Brain microvascular endothelial cell (primary cell): ENCODE measurements around the gene IL19.

ENCODE experiments used
- DNase-seq: peaks from one replicate; pipeline ENCODE4 v3.0.0-alpha.2; 2020
- H3K27ac ChIP-seq: fragments of 250-450 bp; sonication (Bioruptor Pico); 2 replicates; pipeline ENCODE4 v1.5.1; 2020; ENCODE audit warnings: mild to moderate bottlenecking, moderate library complexity
- H3K27me3 ChIP-seq: fragments of 250-450 bp; sonication (Bioruptor Pico); replicated peaks from 2 replicates; pipeline ENCODE4 v1.5.1; 2020; ENCODE audit warnings: mild to moderate bottlenecking
- H3K36me3 ChIP-seq: fragments of 250-450 bp; sonication (Bioruptor Pico); replicated peaks from 2 replicates; pipeline ENCODE4 v1.5.1; 2020; ENCODE audit warnings: mild to moderate bottlenecking
- H3K4me3 ChIP-seq: 2 replicates; pipeline ENCODE4 v1.5.1; 2011; ENCODE audit warnings: low read depth, mild to moderate bottlenecking, control low read depth, low read length, moderate library complexity
- CTCF ChIP-seq: IDR thresholded peaks from 2 replicates; pipeline ENCODE4 v1.5.1; 2011; ENCODE audit warnings: low read depth, mild to moderate bottlenecking, moderate library complexity, low read length, control low read depth, inconsistent platforms; ENCODE audit errors: missing control alignments
- in situ Hi-C: cut with HindIII; loops from 2 replicates; pipeline ENCODE4 v1.10.0; 2017; ENCODE audit warnings: low sequenced_read_pairs, low pct_ligation_motif_present

The IL19 gene

DNA sequence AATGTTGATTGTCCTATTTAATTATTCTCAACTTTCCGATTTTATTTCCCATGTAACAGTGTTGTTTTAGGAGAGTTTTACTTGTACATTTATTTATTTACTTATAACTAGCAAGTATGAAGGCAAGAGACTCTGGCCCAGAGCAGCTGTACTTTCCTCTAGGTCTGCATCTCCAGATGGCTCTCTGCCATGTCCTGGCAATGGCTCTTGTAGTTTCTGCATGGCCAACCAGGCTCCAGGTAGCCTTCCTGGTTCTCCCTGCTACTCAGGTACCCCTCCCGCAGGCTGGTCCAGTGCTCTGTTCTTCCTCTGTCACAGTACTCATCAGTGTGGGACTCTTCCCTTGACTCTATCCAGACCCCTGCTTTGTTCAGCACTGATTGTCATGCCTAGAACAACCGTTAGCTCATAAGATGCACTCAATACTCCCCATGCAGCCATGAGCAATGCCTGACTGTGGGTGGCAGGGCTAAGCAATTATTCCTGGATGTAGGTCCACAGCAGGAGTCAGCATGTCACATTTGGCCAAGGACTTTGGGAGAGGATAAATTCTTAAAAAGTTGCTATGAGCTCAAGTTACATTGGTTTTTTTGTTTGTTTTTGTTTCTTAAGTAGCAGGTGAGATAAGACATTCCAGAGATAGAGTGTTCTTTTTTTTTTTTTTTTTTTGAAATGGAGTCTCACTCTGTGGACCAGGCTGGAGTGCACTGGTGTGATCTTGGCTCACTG lies 84.0 kb downstream of the IL19 start:
- in situ Hi-C loops = no loop called here
- Histone ChIP-seq H3K36me3 (no peaks in the 10 kb centered on the region), H3K27ac (no peak overlapping the region), H3K4me3 (no peak overlapping the region), H3K27me3 (peaks cover 13% of the 10 kb centered on the region)
- TF ChIP-seq CTCF = no peak
- no peak for DNase-seq

- H3K4me3 ChIP-seq = no peak overlapping the region
- no peak for DNase-seq
- in situ Hi-C loops = no loop called here
- no peaks in the 10 kb centered on the region for H3K36me3 ChIP-seq
- no peak overlapping the region for H3K27ac ChIP-seq
- TF ChIP-seq CTCF = no peak
- H3K27me3 ChIP-seq = peaks cover 6% of the 10 kb centered on the region
These were observed 85.3 kb downstream of the IL19 start for GRCh38 chr1:206855859-206856258.

GRCh38 chr1:206856674-206857464 lies 86.3 kb downstream of the IL19 start:
- H3K36me3 ChIP-seq = no peaks in the 10 kb centered on the region
- in situ Hi-C loops = no loop called here
- H3K27ac ChIP-seq = no peak overlapping the region
- DNase-seq = no peak
- H3K4me3 ChIP-seq = no peak overlapping the region
- TF ChIP-seq CTCF = peak; percentile 57
- H3K27me3 ChIP-seq = peaks cover 8% of the 10 kb centered on the region

DNA sequence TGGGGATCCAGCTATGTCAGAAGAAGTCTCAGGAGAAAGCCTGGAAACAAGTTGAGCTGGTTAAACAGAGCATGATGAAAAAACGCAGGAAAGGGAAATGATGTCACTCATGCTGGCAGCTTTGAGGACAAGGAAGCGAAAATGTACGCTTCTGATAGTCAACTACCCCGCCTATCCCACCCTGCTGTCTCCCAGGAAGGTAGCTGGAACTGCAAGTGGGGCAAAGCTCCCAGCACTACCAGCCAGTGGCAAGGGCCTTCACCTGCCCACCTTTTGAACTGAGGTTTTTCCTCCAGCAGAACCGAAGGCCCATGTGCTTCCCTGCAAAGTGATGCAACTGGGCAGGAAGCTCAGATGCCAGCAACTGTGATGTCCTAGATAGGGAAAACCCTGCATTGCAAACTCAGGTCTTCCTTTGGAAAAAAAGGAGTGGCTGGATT lies 88.5 kb downstream of the IL19 start:
- TF ChIP-seq CTCF = no peak
- Histone ChIP-seq H3K36me3 (no peaks in the 10 kb centered on the region), H3K27ac (no peak overlapping the region), H3K27me3 (peaks cover 8% of the 10 kb centered on the region), H3K4me3 (no peak overlapping the region)
- no peak for DNase-seq
- in situ Hi-C loops = no loop called here

- Histone ChIP-seq H3K27ac (no peak overlapping the region), H3K4me3 (no peak overlapping the region)
- in situ Hi-C loops = no loop called here
These were observed 89.6 kb downstream of the IL19 start for GRCh38 chr1:206860165-206860564.

More at GRCh38 chr1:206860165-206860564, 89.6 kb downstream of the IL19 start:
- DNase-seq = no peak
- no peak for TF ChIP-seq CTCF
- H3K36me3 ChIP-seq = no peaks in the 10 kb centered on the region
- H3K27me3 ChIP-seq = peaks cover 8% of the 10 kb centered on the region
